PC-3 (cell line): ENCODE measurements around the gene NOC2L. TPM values are rescaled to one million over a fixed set of nuclear protein-coding genes. Genes with fewer than 3 reads are reported as not detected.

Experiments
- ATAC-seq: fragments of 200-7000 bp; cut with Tn5 transposase; 2 replicates; pipeline ENCODE4 v1.9.1; 2020; ENCODE audit warnings: mild to moderate bottlenecking, moderate library complexity
- BruUV-seq: library from RNA; stranded (reverse); fragments of 400-500 nt; replicated peaks from 2 replicates; lab custom pipeline; 2021; lab: Mats Ljungman, UMichigan
- CTCF ChIA-PET: fragments of 300-600 bp; sonication (Branson Sonifier 250); formaldehyde crosslinking; loops from one replicate; lab custom pipeline; 2022; ENCODE audit warnings: antibody characterized with exemption; lab: Charles Lee
- POLR2A ChIA-PET: fragments of 300-600 bp; sonication (Branson Sonifier 250); formaldehyde crosslinking; loops from one replicate; lab custom pipeline; 2022; ENCODE audit warnings: antibody characterized with exemption; ENCODE audit not compliant: unreplicated experiment; lab: Charles Lee
- DNase-seq: peaks from one replicate; pipeline ENCODE4 v3.0.0-alpha.2; 2015
- H2AFZ ChIP-seq: fragments of 300-600 bp; sonication (generic); 2 replicates; pipeline ENCODE4 v1.6.0; 2016; ENCODE audit warnings: antibody characterized with exemption, low read length
- H3F3A ChIP-seq: fragments of 300-600 bp; sonication (generic); one replicate; pipeline ENCODE4 v1.6.0; 2017; ENCODE audit warnings: antibody characterized with exemption, low read length, control low read depth, mild to moderate bottlenecking; ENCODE audit not compliant: unreplicated experiment
- H3K27ac ChIP-seq: fragments of 300-600 bp; sonication (generic); 2 replicates; pipeline ENCODE4 v1.5.1; 2016; ENCODE audit warnings: mild to moderate bottlenecking, low read length
- H3K27me3 ChIP-seq: fragments of 300-600 bp; sonication (generic); 2 replicates; pipeline ENCODE4 v1.6.1; 2016; ENCODE audit warnings: low read length, mixed read lengths
- H3K36me3 ChIP-seq: fragments of 300-600 bp; sonication (generic); 2 replicates; pipeline ENCODE4 v1.6.1; 2016; ENCODE audit warnings: low read depth, mixed run types, low read length, mixed read lengths
- H3K4me1 ChIP-seq: fragments of 300-600 bp; sonication (generic); 2 replicates; pipeline ENCODE4 v1.5.1; 2016; ENCODE audit warnings: low read length; ENCODE audit not compliant: insufficient read depth
- H3K4me2 ChIP-seq: fragments of 300-600 bp; sonication (generic); 2 replicates; pipeline ENCODE4 v1.6.0; 2016; ENCODE audit warnings: low read length
- H3K4me3 ChIP-seq: fragments of 300-600 bp; sonication (generic); 2 replicates; pipeline ENCODE4 v1.5.1; 2016; ENCODE audit warnings: mild to moderate bottlenecking, low read length, mixed read lengths
- H3K79me2 ChIP-seq: fragments of 300-600 bp; sonication (generic); 2 replicates; pipeline ENCODE4 v1.6.1; 2017; ENCODE audit warnings: low read length, mixed read lengths
- H3K9ac ChIP-seq: fragments of 300-600 bp; sonication (generic); 2 replicates; pipeline ENCODE4 v1.6.0; 2016; ENCODE audit warnings: mild to moderate bottlenecking, low read length
- H3K9me2 ChIP-seq: fragments of 300-600 bp; sonication (generic); replicated peaks from 2 replicates; pipeline ENCODE4 v1.6.1; 2016; ENCODE audit warnings: mixed run types, low read length, mixed read lengths
- H3K9me3 ChIP-seq: fragments of 300-600 bp; sonication (generic); 2 replicates; pipeline ENCODE4 v1.6.1; 2016; ENCODE audit warnings: low read length, mixed read lengths
- H4K20me1 ChIP-seq: fragments of 300-600 bp; sonication (generic); 2 replicates; pipeline ENCODE4 v1.6.1; 2016; ENCODE audit warnings: low read length, mixed read lengths
- CTCF ChIP-seq: fragments of 300-600 bp; sonication (generic); conservative IDR thresholded peaks from 2 replicates; pipeline ENCODE4 v1.5.1; 2017; ENCODE audit warnings: antibody characterized with exemption, low read depth, mild to moderate bottlenecking, low read length
- EZH2 ChIP-seq: fragments of 300-600 bp; sonication (generic); IDR thresholded peaks from one replicate; pipeline ENCODE4 v1.6.1; 2017; ENCODE audit warnings: antibody characterized with exemption, mild to moderate bottlenecking, low read length; ENCODE audit not compliant: unreplicated experiment
- EZH2phosphoT487 ChIP-seq: fragments of 300-600 bp; sonication (generic); IDR thresholded peaks from 2 replicates; pipeline ENCODE4 v1.6.1; 2018; ENCODE audit warnings: mild to moderate bottlenecking, antibody characterized with exemption, low read length, borderline replicate concordance
- intact Hi-C: fragments of 100-400 bp; cut with micrococcal nuclease; formaldehyde crosslinking; loops from 2 replicates; pipeline ENCODE4 v1.9.0; 2023
- total RNA-seq: library from RNA; depleted of rRNA; stranded (reverse); fragments of >200 nt; gene quantifications from 2 replicates; pipeline ENCODE4 v1.2.3, GENCODE V29; 2014

NOC2L gene
- total RNA-seq, 1 experiment from 2014 or later = 262 TPM

DNA sequence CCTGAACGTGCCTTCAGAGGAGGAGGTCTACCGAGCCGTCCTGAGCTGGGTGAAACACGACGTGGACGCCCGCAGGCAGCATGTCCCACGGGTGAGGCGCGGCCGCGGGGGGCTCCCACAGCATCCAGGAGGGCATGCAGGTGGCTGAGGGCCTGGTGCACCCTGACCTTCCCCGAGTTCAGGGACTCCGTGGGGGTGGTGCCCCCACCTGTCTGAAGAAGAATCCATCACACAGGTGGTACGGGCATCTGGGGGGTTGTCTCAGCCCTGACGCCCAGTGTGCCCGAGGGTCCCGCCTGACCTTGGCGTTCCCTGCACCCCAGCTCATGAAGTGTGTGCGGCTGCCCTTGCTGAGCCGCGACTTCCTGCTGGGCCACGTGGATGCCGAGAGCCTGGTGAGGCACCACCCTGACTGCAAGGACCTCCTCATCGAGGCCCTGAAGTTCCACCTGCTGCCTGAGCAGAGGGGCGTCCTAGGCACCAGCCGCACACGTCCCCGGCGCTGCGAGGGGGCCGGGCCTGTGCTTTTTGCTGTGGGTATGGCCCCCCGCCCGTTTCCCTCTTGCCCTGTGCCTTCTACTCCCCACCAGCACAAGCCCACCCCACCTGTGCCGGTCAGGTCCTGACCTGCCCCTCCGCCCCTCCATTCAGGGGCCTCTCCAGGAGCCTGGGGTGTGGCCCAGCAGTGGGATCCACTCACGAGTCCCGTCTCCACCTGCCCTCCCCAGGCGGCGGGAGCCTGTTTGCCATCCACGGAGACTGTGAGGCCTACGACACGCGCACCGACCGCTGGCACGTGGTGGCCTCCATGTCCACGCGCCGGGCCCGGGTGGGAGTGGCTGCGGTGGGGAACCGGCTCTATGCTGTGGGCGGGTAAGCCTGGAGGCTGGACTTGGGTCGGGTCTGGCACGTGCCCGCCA lies 3.6 kb upstream of the NOC2L start:
- Histone ChIP-seq H3K4me2 (no peak overlapping the region), H3K36me3 (no peaks in the 10 kb centered on the region), H3F3A (no peaks in the 10 kb centered on the region), H3K9me3 (no peaks in the 10 kb centered on the region), H3K79me2 (peaks cover 22% of the 10 kb centered on the region), H3K27me3 (no peaks in the 10 kb centered on the region), H3K27ac (no peak overlapping the region), H4K20me1 (no peaks in the 10 kb centered on the region), H3K4me1 (peaks cover 24% of the 10 kb centered on the region), H3K9ac (no peak overlapping the region), H2AFZ (no peak overlapping the region), H3K4me3 (no peak overlapping the region), H3K9me2 (no peaks in the 10 kb centered on the region)
- intact Hi-C loops = no loop called here
- TF ChIP-seq EZH2 (no peak), CTCF (no peak), EZH2phosphoT487 (no peak)
- ChIA-PET CTCF (no interaction called here), POLR2A (no interaction called here)
- DNase-seq (no peak), ATAC-seq (no peak)
- BruUV-seq = no TSS peak

DNA sequence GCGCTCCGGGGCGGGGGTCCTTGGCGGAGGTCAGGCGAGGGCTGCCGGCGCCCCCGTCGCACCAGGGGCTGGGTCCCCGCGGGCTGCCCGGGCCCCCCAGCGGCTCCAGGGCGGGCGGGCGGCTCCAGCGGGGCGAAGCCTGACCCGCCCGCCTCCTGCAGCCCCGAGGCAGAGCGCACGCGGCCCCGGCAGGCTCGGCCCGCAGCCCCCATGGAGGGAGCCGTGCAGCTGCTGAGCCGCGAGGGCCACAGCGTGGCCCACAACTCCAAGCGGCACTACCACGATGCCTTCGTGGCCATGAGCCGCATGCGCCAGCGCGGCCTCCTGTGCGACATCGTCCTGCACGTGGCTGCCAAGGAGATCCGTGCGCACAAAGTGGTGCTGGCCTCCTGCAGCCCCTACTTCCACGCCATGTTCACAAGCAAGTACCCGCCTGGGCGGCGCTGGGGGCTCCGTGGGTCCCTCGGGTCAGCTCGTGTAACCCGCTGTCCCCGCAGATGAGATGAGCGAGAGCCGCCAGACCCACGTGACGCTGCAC lies 2.1 kb upstream of the NOC2L start:
- Histone ChIP-seq H3K79me2 (peaks cover 29% of the 10 kb centered on the region), H2AFZ (no peak overlapping the region), H3K9me2 (no peaks in the 10 kb centered on the region), H3K27ac (no peak overlapping the region), H3K4me1 (peaks cover 22% of the 10 kb centered on the region), H3K4me2 (peak overlapping the region; percentile 83), H3K36me3 (peaks cover 5% of the 10 kb centered on the region), H4K20me1 (peaks cover 5% of the 10 kb centered on the region; the same call in 1 of the 2 replicates), H3K9me3 (no peaks in the 10 kb centered on the region), H3F3A (no peaks in the 10 kb centered on the region), H3K27me3 (no peaks in the 10 kb centered on the region), H3K4me3 (peak overlapping the region; percentile 70), H3K9ac (peak overlapping the region; percentile 48; the same call in 1 of the 2 replicates)
- DNase-seq = no peak
- BruUV-seq = no TSS peak
- intact Hi-C loops = no loop called here
- ChIA-PET POLR2A (no interaction called here), CTCF (no interaction called here)
- ATAC-seq = no peak
- TF ChIP-seq CTCF = no peak
- TF ChIP-seq EZH2 = no peak
- no peak for TF ChIP-seq EZH2phosphoT487
